ENCODE data around the gene HOXA7. TPM values are rescaled to one million over a fixed set of nuclear protein-coding genes. Genes with fewer than 3 reads are reported as not detected.
A peak's percentile ranks its signal among the peaks of the same experiment; 100 is the strongest.

Gene HOXA7
- total and polyA plus RNA-seq, 10 of the 15 experiments (the other 5 are each of a cell fraction or from before 2014, with no cell fraction given): not detected

DNA sequence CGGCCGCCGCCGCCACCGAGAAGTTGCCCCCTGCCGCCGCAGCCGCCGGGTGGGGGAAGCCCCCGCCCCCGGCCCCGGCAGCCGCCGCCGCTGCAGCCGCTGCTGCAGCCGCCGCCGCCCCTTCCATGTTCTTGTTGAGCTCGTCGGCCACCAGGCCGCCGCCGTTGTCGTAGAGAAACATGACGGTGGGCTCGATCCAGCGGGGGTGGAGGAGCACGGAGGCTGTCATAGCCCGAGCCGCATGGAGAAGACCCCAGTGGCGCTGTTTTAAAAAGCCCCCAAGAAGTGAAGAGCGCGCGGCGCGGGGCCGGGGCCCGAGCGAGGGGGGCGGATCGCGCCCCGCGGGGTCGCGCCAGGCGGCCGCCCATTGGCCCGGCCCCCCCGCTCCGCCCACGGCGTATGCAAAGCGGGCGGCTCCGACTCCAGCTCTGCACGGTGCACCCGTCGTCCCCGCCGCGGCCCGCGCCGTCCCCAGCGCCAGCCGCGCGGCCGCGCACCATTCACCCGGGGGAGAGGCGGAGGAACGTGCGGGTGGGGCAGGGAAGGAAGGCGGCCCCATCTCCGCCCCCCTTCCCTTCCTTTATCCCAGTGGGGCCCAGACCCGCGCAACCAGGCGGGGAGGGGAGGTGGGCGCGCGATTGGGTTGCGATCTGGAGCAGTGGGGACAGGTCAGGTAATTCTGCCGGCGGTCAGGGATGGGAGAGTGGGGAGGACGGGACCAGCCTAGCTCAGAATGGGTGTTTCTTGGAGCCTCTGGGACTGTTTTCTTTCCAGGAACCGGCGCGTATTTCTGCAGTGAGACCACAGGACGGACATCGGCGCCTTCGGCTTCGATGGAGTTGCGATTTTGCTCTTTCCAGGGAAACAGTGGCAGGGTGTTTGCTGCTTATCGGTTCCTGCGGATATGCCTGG lies 43.6 kb upstream of the HOXA7 start, which contains the start of gene HOXA13:
HOXA13 (minus strand) TSS at position 243 of the 912 bp plus-strand sequence; CDS start at position 229, 14 bp downstream.
- in situ Hi-C loops (cut with MboI): loop anchor here (5.0 kb wide), 4 partner anchors 377 to 817 kb away; no protein-coding TSS in a partner anchor
- FAIRE-seq (no peak), DNase-seq (ENCODE audit: low read depth, low spot score) (no peak), ATAC-seq (0 out of 3 replicates have a peak, but pooled peaks have one; percentile 38)
- 9% methylated on average over 60 of the region's 99 CpGs for WGBS (ENCODE audit: insufficient coverage, insufficient replicate concordance, low lambda C conversion rate, missing lambda C conversion rate)
- ChIA-PET SMC1A (ENCODE audit: uncharacterized antibody, unreplicated experiment) (no interaction called here), POLR2A (no interaction called here), RAD21 (ENCODE audit: unreplicated experiment) (interaction anchor here (1.4 kb wide), 1 partner anchor 721 kb away, joined by 5 read pairs; no protein-coding TSS in a partner anchor), CTCF (interaction anchor here (1.5 kb wide), 1 partner anchor 721 kb away, joined by 10 read pairs; no protein-coding TSS in a partner anchor)
- TF ChIP-seq POLR2A (IDR thresholded peaks at IDR 0.05; ENCODE audit: low read depth, low read length) (no peak), NFYA (IDR thresholded peaks at IDR 0.05; ENCODE audit: borderline replicate concordance, low read depth, low read length) (no peak), NBN (IDR thresholded peaks at IDR 0.05) (no peak), SREBF2 (IDR thresholded peaks at IDR 0.05; ENCODE audit: low read length) (no peak), ZBED1 (IDR thresholded peaks at IDR 0.05; ENCODE audit: borderline replicate concordance) (no peak), NRF1 (conservative IDR thresholded peaks at IDR 0.05; ENCODE audit: low read depth, low read length) (no peak)
- TF ChIP-seq, protein P1, sequence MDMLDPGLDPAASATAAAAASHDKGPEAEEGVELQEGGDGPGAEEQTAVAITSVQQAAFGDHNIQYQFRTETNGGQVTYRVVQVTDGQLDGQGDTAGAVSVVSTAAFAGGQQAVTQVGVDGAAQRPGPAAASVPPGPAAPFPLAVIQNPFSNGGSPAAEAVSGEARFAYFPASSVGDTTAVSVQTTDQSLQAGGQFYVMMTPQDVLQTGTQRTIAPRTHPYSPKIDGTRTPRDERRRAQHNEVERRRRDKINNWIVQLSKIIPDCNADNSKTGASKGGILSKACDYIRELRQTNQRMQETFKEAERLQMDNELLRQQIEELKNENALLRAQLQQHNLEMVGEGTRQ (IDR thresholded peaks at IDR 0.05; ENCODE audit: borderline replicate concordance, low read depth, low read length): no peak
- Histone ChIP-seq H3K27me3 (replicated peaks in 1 of 2; ENCODE audit: control insufficient read depth in 2 of 2, insufficient read depth in 2 of 2, low read length in 1 of 2) (peaks cover 27 to 45% of the 10 kb centered on the region in 2 experiments), H3K4me2 (ENCODE audit: control insufficient read depth, insufficient read depth) (peak within 1 kb of the TSS; percentile 42; the same call in 1 of the 2 replicates), H3K79me2 (ENCODE audit: control insufficient read depth, insufficient read depth, low read length) (no peaks in the 10 kb centered on the region), H3K27ac (ENCODE audit: control insufficient read depth, insufficient read depth) (no peak within 1 kb of the TSS), H4K20me1 (ENCODE audit: control insufficient read depth, insufficient read depth) (no peaks in the 10 kb centered on the region), H2AFZ (ENCODE audit: control insufficient read depth, low read depth, low read length) (no peak within 1 kb of the TSS), H3K36me3 (ENCODE audit: control insufficient read depth in 2 of 2, insufficient read depth in 2 of 2, low read length in 1 of 2) (no peaks in the 10 kb centered on the region), H3K4me3 (no peak within 1 kb of the TSS), H3K4me1 (ENCODE audit: control insufficient read depth, insufficient read depth, low read length) (no peaks in the 10 kb centered on the region; the same call in 1 of the 2 replicates), H3K9ac (ENCODE audit: control insufficient read depth, insufficient read depth, low read length) (no peak within 1 kb of the TSS), H3K9me3 (replicated peaks; ENCODE audit: control insufficient read depth, insufficient read depth, low read length) (no peaks in the 10 kb centered on the region; the same call in 2 of the 3 replicates)
- BruUV-seq (replicated peaks): no TSS peak
- intact Hi-C loops (cut with micrococcal nuclease; ENCODE audit: unreplicated experiment): loop anchor here (5.0 kb wide), 2 partner anchors 582 to 897 kb away; no protein-coding TSS in a partner anchor
